ENCODE measurements around the gene CAMK2A.

DNA sequence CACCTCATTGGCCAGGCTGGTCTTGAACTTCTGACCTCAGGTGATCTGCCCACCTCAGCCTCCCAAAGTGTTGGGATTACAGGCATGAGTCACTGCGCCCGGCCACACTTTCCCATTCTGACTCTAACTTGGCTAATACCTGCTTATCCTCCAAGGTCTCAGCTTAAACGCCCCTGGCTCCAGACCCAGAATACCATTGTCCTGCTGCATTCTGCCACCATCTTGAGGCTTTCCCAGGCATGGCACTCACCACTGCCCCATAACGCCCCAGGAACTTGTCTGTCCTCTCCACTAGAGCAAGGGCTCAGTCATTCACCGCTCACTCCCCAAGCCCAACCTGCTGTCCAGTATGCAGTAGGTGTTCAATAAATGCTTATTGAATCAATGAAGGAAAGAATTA is 39.8 kb downstream of the CAMK2A start:
- TF ChIP-seq, protein P1, sequence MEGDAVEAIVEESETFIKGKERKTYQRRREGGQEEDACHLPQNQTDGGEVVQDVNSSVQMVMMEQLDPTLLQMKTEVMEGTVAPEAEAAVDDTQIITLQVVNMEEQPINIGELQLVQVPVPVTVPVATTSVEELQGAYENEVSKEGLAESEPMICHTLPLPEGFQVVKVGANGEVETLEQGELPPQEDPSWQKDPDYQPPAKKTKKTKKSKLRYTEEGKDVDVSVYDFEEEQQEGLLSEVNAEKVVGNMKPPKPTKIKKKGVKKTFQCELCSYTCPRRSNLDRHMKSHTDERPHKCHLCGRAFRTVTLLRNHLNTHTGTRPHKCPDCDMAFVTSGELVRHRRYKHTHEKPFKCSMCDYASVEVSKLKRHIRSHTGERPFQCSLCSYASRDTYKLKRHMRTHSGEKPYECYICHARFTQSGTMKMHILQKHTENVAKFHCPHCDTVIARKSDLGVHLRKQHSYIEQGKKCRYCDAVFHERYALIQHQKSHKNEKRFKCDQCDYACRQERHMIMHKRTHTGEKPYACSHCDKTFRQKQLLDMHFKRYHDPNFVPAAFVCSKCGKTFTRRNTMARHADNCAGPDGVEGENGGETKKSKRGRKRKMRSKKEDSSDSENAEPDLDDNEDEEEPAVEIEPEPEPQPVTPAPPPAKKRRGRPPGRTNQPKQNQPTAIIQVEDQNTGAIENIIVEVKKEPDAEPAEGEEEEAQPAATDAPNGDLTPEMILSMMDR (IDR thresholded peaks at IDR 0.05 in 8 of 11, conservative IDR thresholded peaks at IDR 0.05 in 3 of 11): no peak
- TF ChIP-seq POLR2AphosphoS5 (IDR thresholded peaks at IDR 0.05): no peak

All from spleen (tissue), 7 donors.